CD4-positive, alpha-beta T cell treated with Interleukin-17A for 4 hours (primary cell): ENCODE data around the gene RNF111.
"Not testable (repeated sequence)": the region's sequence is repeated elsewhere in the genome, so short reads cannot be mapped to it uniquely, and the experiment has no call there.

Experiments
- DNase-seq: peaks from one replicate; pipeline ENCODE4 v3.0.0-alpha.2; 2020; ENCODE audit warnings: mixed read lengths

The RNF111 gene

GRCh38 chr15:59140422-59141226 lies 153.2 kb downstream of the RNF111 start:
- no peak for DNase-seq

- DNase-seq: no peak
These were observed 155.8 kb downstream of the RNF111 start for GRCh38 chr15:59143281-59143680.

- DNase-seq: not testable (repeated sequence)
These were observed 157.1 kb downstream of the RNF111 start for GRCh38 chr15:59144594-59144993.
